ENCODE results near the gene EGLN2. TPM values are rescaled to one million over a fixed set of nuclear protein-coding genes. Genes with fewer than 3 reads are reported as not detected.
A peak's percentile ranks its signal among the peaks of the same experiment; 100 is the strongest.

Gene EGLN2
- polyA plus RNA-seq, 1 of the 3 experiments (the other 2 are of a cell fraction): 43.0 TPM

DNA sequence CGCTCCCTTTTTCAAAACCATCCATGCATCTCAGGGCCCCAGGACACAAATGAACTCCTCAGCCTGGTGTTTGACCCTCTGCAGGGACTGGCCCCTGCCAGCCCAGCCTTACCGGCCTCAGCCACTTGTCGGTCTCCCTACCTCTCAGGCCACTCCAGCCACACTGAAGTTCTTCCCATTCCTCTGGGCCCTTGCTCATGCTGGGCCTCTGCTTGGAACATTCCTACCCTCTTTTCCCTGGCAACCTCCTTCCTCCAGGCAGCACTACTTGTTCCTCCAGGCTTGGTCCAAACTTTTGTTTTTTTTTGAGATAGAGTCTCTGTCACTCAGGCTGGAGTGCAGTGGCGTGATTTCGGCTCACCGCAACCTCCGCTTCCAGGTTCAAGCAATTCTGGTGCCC, 7.6 kb upstream of the EGLN2 start:
- H3K4me3 ChIP-seq (ENCODE audit: low read depth in 2 of 2, low read length in 1 of 2): no peak overlapping the region

DNA sequence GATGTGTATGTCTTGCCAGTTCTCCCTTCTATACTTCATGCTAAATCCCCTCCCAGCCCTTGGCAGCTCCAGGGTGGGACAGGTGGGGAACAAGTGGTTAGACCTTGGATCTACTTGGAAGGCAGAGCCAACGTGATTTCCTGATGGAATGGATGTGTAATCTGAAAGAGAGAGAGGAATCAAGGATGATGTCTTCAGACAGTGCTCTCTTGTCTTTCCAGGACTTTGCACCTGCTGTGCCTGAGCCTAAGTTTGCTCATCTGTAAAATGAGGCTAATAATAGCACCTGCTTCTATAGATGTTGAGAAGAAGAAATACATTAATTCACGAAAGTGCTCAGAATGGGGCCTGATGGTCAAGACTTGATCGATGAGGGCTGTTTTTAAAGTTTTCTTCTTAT, 7.0 kb upstream of the EGLN2 start:
- Histone ChIP-seq H3K4me2 (no peak overlapping the region), H3K4me3 (ENCODE audit: low read depth in 2 of 2, low read length in 1 of 2) (no peak overlapping the region), H3K36me3 (replicated peaks in 1 of 2; ENCODE audit: control insufficient read depth in 1 of 2, insufficient read depth in 2 of 2, low read length in 1 of 2) (no peaks in the 10 kb centered on the region), H3K4me1 (ENCODE audit: control insufficient read depth in 1 of 2, insufficient read depth in 2 of 2, low read depth in 1 of 2, low read length in 1 of 2) (no peaks in the 10 kb centered on the region), H3K79me2 (ENCODE audit: insufficient read depth) (no peaks in the 10 kb centered on the region), H3K27ac (ENCODE audit: low read depth in 2 of 2, low read length in 1 of 2) (no peak overlapping the region), H3F3A (replicated peaks; ENCODE audit: insufficient read depth) (no peaks in the 10 kb centered on the region), H3K9me2 (no peaks in the 10 kb centered on the region), H4K20me1 (ENCODE audit: insufficient read depth) (no peaks in the 10 kb centered on the region), H3K9me3 (no peaks in the 10 kb centered on the region), H3K27me3 (ENCODE audit: insufficient read depth) (no peaks in the 10 kb centered on the region), H2AFZ (ENCODE audit: low read depth) (no peak overlapping the region), H3K9ac (no peak overlapping the region)
- CTCF ChIA-PET: no interaction called here
- POLR2A ChIA-PET: no interaction called here
- DNase-seq: no peak
- whole genome bisulfite sequencing (ENCODE audit: low lambda C conversion rate): 74% methylated on average over 3 of the region's 3 CpGs
- TF ChIP-seq FOSL2 (IDR thresholded peaks at IDR 0.05; ENCODE audit: borderline replicate concordance, low read depth) (no peak), JUND (IDR thresholded peaks at IDR 0.05) (no peak)

More for the DNA sequence above, 7.6 kb upstream of the EGLN2 start:
- H2AFZ ChIP-seq (ENCODE audit: low read depth): no peak overlapping the region
- DNase-seq: no peak
- no peak overlapping the region for H3K9ac ChIP-seq
- no peak overlapping the region for H3K27ac ChIP-seq (ENCODE audit: low read depth in 2 of 2, low read length in 1 of 2)
- 97% methylated on average over 7 of the region's 7 CpGs for WGBS (ENCODE audit: low lambda C conversion rate)
- no peaks in the 10 kb centered on the region for H3K9me2 ChIP-seq
- no peaks in the 10 kb centered on the region for H4K20me1 ChIP-seq (ENCODE audit: insufficient read depth)
- no peaks in the 10 kb centered on the region for H3K4me1 ChIP-seq (ENCODE audit: control insufficient read depth in 1 of 2, insufficient read depth in 2 of 2, low read depth in 1 of 2, low read length in 1 of 2)
- no peaks in the 10 kb centered on the region for H3K27me3 ChIP-seq (ENCODE audit: insufficient read depth)
- TF ChIP-seq, protein P1, sequence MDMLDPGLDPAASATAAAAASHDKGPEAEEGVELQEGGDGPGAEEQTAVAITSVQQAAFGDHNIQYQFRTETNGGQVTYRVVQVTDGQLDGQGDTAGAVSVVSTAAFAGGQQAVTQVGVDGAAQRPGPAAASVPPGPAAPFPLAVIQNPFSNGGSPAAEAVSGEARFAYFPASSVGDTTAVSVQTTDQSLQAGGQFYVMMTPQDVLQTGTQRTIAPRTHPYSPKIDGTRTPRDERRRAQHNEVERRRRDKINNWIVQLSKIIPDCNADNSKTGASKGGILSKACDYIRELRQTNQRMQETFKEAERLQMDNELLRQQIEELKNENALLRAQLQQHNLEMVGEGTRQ (IDR thresholded peaks at IDR 0.05; ENCODE audit: borderline replicate concordance, low read depth, low read length): no peak
- TF ChIP-seq TCF12 (IDR thresholded peaks at IDR 0.05) (no peak), EP300 (IDR thresholded peaks at IDR 0.05; ENCODE audit: borderline replicate concordance in 1 of 2, low read depth in 1 of 2, low read length in 1 of 2) (no peak), YY1 (IDR thresholded peaks at IDR 0.05; ENCODE audit: low read depth) (no peak), MXI1 (IDR thresholded peaks at IDR 0.05; ENCODE audit: low read depth, low read length) (no peak), FOXM1 (IDR thresholded peaks at IDR 0.05; ENCODE audit: low read depth) (no peak), FOSL2 (IDR thresholded peaks at IDR 0.05; ENCODE audit: borderline replicate concordance, low read depth) (no peak), RAD21 (IDR thresholded peaks at IDR 0.05; ENCODE audit: low read length) (no peak)
- no peak overlapping the region for H3K4me2 ChIP-seq
- H3K9me3 ChIP-seq: no peaks in the 10 kb centered on the region
- H3K79me2 ChIP-seq (ENCODE audit: insufficient read depth): no peaks in the 10 kb centered on the region
- no peaks in the 10 kb centered on the region for H3F3A ChIP-seq (replicated peaks; ENCODE audit: insufficient read depth)
- POLR2A ChIA-PET: no interaction called here
- CTCF ChIA-PET: no interaction called here
- peaks cover 0 to 3% of the 10 kb centered on the region in 2 experiments for H3K36me3 ChIP-seq (replicated peaks in 1 of 2; ENCODE audit: control insufficient read depth in 1 of 2, insufficient read depth in 2 of 2, low read length in 1 of 2)

DNA sequence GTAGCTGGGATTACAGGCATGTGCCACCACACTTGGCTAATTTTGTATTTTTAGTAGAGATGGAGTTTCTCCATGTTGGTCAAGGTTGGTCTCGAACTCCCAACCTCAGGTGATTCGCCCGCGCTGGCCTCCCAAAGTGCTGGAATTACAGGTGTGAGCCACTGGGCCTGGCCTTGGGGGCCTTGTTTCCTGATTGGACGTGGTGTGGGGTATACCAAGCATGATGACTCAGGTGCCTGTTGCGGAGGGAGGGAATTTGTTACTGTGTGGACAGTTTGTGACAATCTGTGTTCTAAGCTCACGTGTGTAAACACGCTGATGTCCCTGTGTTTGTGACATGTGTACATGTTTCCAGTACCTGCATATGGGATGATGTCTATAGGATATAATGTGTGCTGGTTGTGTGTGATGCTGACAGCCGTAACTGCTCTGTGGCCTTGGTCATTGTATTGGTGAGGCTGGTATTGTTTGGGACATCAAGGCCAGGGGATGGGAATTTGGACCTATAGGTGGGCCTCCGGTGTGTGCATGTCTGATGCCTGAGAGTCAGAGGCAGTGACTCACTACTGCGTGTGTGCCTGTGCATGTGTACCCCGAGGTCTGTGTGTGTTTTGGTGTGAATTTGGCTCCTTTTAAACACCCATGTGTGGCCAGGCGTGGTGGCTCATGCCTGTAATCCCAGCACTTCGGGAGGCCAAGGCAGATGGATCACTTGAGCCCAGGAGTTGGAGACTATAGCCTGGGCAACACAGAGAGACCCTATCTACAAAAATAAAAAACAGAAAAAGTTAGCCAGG, 1.6 kb upstream of the EGLN2 start:
- Histone ChIP-seq H3K9ac (no peak overlapping the region; the same call in 1 of the 2 replicates), H3F3A (replicated peaks; ENCODE audit: insufficient read depth) (peaks cover 9% of the 10 kb centered on the region)

More for the DNA sequence above, 1.6 kb upstream of the EGLN2 start:
- Histone ChIP-seq H3K27me3 (ENCODE audit: insufficient read depth) (no peaks in the 10 kb centered on the region), H3K27ac (ENCODE audit: low read depth in 2 of 2, low read length in 1 of 2) (peak overlapping the region; percentile 84 to 89; a peak in 3 of 4 replicates), H2AFZ (ENCODE audit: low read depth) (no peak overlapping the region), H3K79me2 (ENCODE audit: insufficient read depth) (peaks cover 33% of the 10 kb centered on the region), H3K4me2 (0 out of 2 replicates have a peak overlapping the region, but pooled peaks have one; percentile 84), H3K9me3 (no peaks in the 10 kb centered on the region), H3K4me1 (ENCODE audit: control insufficient read depth in 1 of 2, insufficient read depth in 2 of 2, low read depth in 1 of 2, low read length in 1 of 2) (peaks cover 21 to 26% of the 10 kb centered on the region in 2 experiments; a peak in 2 of 4 replicates), H3K36me3 (replicated peaks in 1 of 2; ENCODE audit: control insufficient read depth in 1 of 2, insufficient read depth in 2 of 2, low read length in 1 of 2) (peaks cover 13 to 15% of the 10 kb centered on the region in 2 experiments), H3K4me3 (ENCODE audit: low read depth in 2 of 2, low read length in 1 of 2) (no peak overlapping the region), H4K20me1 (ENCODE audit: insufficient read depth) (peaks cover 28% of the 10 kb centered on the region), H3K9me2 (no peaks in the 10 kb centered on the region)
- DNase-seq: no peak
- CTCF ChIA-PET: interaction anchor here (0.6 to 3.7 kb wide), 6 partner anchors 9 to 134 kb away, joined by 3 to 20 read pairs (median 10); partner anchors contain the start of gene RAB4B
- POLR2A ChIA-PET: interaction anchor here (0.9 to 3.6 kb wide), 3 partner anchors 19 to 107 kb away, joined by 5 to 31 read pairs (median 11); partner anchors contain the start of genes ACTMAP, NUMBL, RAB4B and SNRPA
- WGBS (ENCODE audit: low lambda C conversion rate): 95% methylated on average over 10 of the region's 14 CpGs
- TF ChIP-seq, protein P2, sequence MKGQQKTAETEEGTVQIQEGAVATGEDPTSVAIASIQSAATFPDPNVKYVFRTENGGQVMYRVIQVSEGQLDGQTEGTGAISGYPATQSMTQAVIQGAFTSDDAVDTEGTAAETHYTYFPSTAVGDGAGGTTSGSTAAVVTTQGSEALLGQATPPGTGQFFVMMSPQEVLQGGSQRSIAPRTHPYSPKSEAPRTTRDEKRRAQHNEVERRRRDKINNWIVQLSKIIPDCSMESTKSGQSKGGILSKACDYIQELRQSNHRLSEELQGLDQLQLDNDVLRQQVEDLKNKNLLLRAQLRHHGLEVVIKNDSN (IDR thresholded peaks at IDR 0.05; ENCODE audit: borderline replicate concordance, low read depth): no peak
